Midbrain (tissue), 1 donor: Measurements from ENCODE around the gene BIRC7.

Experiments used
- DNase-seq: peaks from one replicate; lab custom pipeline; 2025; lab: John Stamatoyannopoulos, UW

The BIRC7 gene

DNA sequence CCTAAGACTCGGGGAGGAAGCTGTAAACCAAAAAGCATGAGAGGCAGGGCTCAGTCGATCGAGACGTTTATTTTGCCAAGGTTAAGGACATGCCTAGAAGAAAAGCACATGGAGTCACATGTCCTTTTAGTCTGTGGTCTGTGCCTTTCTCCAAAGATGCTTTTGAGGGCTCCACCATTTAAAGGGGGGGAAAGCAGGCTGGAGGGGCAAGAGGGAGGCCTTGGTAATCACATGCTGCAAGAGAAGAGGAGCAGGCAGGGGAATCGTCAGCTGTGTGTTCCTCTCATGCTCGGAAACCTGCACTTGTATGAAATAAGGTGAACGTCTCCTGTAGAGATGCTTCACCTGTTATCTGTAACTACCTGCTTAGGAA lies 10.6 kb upstream of the BIRC7 start:
- no peak for DNase-seq

DNA sequence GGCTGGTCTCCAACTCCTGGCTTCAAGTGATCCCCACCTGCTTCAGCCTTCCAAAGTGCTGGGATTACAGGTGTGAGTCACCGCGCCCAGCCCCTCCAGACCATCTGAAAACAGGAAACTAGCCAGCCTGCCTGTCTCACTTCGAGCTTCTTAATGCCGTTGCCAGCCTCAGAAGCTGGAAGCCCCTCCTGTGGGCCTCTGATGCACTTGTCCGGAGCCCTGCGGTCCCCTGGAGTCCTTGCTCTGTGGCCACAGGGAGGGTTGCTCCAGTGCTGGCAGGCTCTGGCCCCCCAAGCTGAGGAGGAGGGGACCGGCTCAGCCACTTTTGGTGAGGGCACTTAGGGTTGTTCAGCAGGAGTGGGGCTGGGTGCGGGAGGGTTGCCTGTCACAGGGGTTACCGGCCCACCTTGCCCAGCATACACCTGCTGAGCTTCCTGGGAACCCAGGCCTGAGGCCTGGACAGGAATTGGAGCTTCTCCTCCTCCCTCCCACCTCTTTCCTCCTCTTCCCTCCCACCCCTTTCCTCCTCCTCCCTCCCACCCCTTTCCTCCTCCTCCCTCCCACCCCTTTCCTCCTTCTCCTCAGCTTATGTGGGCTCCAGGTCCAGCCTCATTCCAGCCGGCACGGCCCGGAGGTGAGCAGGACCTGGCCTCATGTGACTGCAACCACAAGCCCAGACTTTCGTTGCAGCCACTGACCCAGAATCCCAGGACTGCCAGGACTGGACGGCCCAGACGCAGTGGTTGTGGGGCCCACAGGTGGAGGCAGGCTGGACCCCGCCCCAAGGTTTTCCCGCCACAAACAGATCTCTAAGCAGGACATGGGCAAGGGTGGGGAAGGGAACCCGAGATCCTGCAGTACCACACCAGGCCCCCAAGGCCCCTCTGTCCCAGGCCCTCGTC lies 9.4 kb upstream of the BIRC7 start:
- no peak for DNase-seq

DNA sequence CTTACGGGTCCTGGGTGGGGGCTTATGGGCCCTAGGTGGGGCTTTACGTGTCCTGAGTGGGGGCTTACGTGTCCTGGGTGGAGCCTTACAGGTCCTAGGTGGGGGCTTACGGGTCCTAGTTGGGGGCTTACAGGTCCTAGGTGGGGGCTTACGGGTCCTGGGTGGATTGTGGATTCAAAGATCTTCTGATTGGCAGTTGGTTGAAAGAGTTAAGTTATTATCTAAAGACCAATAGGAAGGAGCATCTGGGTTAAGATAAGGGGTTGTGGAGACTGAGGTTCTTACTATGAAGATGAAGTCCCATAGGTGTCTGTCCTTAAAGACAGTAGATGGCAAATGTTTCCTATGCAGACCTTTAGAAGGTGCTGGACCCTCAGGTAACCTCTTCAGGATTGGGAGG lies 8.4 kb upstream of the BIRC7 start:
- no peak for DNase-seq

- no peak for DNase-seq
Measured at GRCh38 chr20:63228806-63229205, 6.9 kb upstream of the BIRC7 start.

- DNase-seq, result peak; percentile 59
Measured at GRCh38 chr20:63230800-63231268, 4.9 kb upstream of the BIRC7 start.

DNA sequence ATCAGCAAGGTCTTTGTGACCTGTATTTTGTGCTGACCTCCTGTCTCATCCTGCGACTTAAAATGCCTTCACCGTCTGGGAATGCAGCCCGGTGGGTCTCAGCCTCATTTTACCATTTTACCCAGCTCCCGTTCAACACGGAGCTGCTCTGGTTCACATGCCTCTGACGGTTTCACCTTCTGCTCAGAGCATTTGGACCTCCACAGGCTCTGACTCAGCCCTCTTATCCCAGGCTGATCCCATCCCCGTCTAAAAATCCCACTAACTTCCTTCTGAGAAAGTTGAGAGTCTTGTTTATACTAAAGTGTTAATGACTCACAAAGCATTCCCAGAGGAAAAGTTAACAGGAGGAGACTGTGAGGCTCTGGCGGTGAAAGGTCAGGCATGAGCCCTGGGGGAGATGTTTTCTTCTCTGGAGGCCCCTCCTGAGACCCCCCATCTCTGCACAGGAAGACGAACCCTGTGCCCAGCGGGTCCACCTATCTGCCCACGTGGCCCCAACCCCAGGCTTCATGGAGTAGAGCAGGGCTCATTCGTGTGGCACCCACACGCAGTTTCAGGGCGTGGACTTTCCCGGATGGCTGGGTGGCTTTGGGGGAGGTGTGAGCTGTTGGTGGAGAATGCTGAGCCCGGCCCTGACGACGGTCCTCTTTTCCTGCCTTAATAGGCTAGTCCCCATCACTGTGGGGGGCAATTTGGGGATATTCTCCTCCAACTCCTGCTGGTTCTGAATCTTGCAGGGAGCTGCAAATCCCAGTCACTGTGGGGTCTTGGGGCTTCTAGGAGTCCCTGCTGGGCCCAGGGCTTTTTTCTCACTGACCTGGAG lies 3.3 kb upstream of the BIRC7 start:
- no peak for DNase-seq

DNA sequence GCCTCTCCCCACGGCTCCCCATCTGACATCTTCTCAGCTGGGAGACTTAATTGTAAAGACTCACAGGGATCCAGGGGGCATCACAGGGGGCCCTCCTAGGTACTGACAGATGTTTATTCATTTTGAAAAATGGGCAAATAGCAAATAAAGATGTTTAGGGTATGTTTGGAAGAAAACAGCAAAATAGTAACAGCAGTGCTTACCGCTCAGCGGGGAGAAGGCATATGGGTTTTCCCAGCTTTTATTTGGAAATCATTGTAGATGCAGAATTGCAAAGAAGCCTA lies 2.7 kb upstream of the BIRC7 start:
- DNase-seq, result no peak

DNA sequence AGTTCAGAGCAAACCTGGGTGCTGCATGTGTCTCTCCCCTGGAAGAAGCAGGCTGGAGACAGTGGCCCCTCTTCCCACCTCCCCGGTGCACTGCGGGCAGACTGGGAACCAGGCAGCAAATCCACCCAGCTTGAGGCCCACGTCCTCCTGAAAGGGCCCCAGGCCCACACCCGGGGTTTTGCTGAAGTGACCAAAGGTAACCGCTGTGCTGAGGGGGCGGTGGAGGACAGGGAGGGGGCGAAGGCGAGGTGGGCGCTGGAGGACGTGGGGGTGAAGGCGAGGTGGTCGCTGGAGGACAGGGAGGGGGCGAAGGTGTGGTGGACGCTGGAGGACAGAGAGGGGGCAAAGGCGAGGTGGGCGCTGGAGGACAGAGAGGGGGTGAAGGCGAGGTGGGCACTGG lies 1.8 kb upstream of the BIRC7 start:
- no peak for DNase-seq

GRCh38 chr20:63234693-63235398 lies 859 bp upstream of the BIRC7 start:
- no peak for DNase-seq

GRCh38 chr20:63236116-63236837 lies 572 bp downstream of the BIRC7 start:
- no peak for DNase-seq

DNA sequence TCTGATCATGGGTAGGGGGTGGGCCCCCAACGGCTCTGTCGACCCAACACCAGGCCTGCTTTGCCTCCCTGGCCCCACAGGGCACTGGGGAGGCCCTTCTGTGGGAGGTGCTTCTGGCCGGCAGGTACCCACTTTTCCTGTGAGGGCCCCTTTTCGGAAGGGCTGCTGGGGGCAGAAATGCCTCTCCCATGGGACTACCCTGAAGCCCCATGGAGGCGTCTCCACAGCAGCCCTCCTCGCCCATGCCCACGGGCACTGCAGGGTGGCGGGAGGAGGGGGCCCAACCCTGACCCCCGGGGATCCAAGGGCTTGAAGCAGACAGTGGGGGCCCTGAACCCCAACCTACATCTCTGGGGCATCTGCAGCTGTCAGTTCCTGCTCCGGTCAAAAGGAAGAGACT lies 2.3 kb downstream of the BIRC7 start:
- no peak for DNase-seq

DNA sequence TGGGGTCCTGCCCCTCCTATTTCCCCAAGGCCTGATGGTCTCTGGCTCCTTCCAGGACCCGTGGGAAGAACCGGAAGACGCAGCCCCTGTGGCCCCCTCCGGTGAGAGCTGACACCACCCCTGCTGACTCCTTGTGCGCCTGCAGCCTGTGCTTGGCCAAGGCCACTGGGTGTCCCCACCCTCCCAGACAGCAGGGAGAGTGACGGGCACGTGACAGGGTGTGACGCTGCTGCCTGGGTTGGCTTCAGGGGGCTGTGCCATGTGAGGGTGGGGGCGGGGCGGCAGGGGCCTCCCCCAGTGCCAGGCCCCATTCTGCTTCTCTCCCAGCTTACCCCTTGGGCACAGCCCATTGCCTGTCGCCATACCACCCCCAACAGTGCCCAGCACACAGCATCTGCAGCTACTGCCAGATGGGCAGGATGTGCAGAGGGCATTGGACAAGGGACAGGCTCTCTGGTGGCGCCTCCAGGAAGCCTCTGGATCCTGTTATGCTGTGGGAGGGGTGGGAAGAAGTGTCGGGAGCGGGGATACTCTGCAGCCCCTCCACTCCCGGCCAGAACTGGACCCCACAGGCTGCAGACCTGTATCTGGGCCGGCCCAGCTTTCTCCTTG lies 2.9 kb downstream of the BIRC7 start:
- peak; percentile 21 for DNase-seq

GRCh38 chr20:63239431-63239830 lies 3.7 kb downstream of the BIRC7 start:
- no peak for DNase-seq

DNA sequence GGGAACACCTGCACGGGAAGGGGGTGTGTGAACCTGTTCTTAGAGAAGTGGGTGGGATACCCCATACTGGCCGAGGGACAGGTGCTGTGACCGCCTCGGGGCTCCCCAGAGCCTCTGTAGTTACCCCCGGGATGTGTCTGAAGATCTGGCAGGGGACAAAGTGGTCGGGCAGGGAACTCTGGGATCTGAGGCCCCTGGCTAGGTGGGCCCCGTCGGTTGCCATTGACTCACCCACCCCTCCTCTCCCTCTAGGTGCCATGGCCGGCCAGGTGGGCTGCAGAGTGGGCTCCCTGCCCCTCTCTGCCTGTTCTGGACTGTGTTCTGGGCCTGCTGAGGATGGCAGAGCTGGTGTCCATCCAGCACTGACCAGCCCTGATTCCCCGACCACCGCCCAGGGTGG lies 4.3 kb downstream of the BIRC7 start:
- DNase-seq, result no peak

- DNase-seq, result no peak
Measured at GRCh38 chr20:63241272-63241671, 5.6 kb downstream of the BIRC7 start.

DNA sequence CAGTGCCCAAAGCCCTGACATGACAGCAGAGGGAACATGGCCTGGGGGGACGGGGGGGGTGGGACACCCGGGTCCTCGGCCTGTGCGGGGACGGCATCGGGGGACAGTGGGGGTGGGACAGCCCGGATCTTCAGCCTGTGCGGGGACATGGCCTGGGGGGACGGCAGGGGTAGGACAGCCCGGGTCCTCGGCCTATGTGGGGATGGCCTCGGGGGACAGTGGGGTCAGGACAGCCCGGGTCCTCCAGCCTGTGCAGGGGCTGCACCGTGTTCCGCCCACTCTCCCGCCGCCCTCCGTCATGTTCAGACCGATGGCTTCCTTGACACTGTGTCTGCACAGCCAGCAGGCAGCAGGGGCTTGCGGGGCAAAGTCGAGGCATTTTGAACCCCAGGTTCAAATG lies 7.0 kb downstream of the BIRC7 start:
- no peak for DNase-seq

GRCh38 chr20:63243604-63244247 lies 8.0 kb downstream of the BIRC7 start:
- DNase-seq, result no peak

DNA sequence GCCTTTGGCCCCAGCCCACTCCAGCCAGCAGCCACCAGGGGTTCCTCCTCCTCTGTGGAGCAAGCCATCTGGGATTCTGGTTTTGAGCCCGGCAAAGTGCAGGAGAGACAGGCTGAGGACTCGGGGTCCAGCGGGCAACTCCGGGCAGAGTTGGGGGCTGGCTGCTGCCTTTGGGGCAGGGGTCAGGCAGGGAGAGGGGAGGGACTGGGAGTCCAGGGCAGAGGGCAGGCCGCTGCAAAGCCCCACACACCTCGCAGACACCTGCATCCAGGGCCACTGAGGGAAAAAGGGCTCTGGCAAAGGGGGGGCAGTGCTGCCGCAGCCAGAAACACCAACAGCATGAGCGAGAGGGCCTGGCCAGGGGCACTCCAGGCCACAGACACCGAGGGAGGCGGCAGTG lies 8.8 kb downstream of the BIRC7 start:
- no peak for DNase-seq

GRCh38 chr20:63246490-63247288 lies 11.0 kb downstream of the BIRC7 start:
- no peak for DNase-seq

DNA sequence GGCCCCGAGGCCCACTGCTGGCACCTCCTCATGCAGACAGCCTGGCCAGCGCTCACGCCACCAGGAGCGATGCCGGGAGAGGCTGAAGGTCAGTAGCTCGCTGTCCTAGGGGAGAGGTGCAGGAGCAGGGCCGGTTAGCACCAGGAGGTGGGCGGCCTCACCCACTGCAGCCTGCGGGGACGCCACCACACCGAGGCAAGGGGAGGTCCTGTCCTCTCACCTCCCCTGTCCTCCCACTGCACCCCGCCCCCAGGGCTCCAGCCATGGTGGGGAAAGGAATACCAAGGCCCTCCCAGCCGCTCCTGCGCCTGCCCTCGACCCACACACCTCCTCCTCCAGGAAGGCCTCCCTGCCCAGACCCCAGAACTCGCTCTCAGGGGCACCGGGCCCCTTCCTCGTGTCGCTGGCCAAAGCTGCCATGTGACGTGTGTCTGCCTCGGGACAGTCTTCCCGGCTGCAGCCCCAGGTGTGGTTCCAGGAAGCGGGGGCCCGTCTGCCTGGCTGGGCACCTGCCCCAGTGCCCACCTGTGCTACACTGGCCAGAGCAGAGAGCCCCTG lies 12.0 kb downstream of the BIRC7 start:
- no peak for DNase-seq
